Activated naive CD4-positive, alpha-beta T cell treated with anti-CD3 and anti-CD28 coated beads, Interleukin-2, amount 50 U/mL, for 16 hours (primary cell): ENCODE measurements around the gene RAB42.
A peak's percentile ranks its signal among the peaks of the same experiment; 100 is the strongest.
"Not testable (repeated sequence)": the region's sequence is repeated elsewhere in the genome, so short reads cannot be mapped to it uniquely, and the experiment has no call there.

Experiments
- DNase-seq: peaks from one replicate; pipeline ENCODE4 v3.0.0-alpha.2; 2020

Gene RAB42

DNA sequence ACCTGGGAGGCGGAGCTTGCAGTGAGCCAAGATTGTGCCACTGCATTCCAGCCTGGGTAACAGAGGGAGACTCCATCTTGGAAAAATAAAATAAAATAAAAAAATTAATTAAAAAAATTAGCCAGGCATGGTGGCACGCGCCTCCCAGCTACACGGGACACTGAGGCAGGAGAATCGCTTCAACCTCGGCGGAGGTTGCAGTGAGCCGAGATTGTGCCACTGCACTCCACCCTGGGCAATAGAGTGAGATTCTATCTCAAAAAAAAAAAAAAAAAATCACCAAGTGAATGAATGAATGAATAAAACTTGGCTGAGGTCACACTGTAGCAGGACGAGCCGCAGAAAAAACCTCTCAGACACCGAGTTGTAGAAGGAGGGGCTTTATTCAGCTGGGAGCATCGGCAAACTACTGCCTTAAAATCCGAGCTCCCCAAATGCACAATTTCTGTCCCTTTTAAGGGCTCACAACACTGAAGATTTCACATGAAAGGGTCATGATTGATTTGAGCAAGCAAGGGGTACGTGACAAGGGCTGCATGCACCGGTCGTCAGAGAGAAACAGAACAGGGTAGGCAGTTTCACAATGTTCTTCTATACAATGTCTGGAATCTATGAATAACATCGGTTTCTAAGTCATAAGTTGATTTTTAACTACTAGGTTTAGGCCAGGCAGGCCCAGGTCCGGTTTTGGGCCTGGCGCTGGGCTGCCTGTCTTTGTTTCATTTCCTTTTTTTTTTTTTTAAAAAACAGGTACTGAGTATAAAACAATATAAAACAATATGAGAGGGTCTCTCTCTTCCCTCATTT is 5.3 kb upstream of the RAB42 start:
- not testable (repeated sequence) for DNase-seq

DNA sequence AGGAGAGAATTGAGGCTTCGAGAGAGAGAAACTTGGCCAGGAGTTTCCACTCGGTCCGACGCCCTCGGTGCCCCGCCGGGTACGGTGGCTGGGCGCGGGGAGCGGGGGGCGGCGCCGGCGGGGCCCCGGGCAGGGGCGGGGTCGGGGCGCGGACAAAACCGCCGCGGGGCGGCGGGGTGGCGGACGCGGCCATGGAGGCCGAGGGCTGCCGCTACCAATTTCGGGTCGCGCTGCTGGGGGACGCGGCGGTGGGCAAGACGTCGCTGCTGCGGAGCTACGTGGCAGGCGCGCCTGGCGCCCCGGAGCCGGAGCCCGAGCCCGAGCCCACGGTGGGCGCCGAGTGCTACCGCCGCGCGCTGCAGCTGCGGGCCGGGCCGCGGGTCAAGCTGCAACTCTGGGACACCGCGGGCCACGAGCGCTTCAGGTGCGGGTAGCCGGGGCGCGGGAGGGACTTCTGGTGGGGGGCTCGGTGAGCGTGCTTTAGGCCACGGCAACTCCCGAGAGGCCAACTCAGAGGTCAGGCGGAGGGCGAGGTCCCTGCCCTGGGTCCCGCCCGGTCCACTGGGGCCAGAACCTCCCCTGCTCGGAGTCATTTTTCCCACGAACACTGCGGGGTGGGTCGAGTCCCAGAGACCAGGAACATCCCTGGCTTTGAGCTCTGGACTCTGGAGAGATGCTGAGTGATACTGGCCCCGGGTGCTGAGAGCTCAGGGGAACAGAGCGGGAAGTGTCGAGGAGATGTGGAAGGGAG is 431 bp downstream of the RAB42 start:
- no peak for DNase-seq

DNA sequence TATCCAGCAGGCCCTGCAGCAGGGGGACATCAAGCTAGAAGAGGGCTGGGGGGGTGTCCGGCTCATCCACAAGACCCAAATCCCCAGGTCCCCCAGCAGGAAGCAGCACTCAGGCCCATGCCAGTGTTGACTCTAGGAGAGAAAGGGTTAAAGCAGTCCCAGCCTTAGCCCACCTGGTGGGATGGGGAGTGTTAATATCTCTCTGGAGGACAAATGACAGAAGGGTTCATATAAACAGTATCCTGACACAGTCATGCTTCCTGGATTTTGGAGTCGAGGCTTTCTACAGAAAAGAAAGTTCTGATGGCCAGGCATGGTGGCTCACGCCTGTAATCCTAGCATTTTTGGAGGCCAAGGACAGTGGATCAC is 1.9 kb downstream of the RAB42 start:
- not testable (repeated sequence) for DNase-seq

DNA sequence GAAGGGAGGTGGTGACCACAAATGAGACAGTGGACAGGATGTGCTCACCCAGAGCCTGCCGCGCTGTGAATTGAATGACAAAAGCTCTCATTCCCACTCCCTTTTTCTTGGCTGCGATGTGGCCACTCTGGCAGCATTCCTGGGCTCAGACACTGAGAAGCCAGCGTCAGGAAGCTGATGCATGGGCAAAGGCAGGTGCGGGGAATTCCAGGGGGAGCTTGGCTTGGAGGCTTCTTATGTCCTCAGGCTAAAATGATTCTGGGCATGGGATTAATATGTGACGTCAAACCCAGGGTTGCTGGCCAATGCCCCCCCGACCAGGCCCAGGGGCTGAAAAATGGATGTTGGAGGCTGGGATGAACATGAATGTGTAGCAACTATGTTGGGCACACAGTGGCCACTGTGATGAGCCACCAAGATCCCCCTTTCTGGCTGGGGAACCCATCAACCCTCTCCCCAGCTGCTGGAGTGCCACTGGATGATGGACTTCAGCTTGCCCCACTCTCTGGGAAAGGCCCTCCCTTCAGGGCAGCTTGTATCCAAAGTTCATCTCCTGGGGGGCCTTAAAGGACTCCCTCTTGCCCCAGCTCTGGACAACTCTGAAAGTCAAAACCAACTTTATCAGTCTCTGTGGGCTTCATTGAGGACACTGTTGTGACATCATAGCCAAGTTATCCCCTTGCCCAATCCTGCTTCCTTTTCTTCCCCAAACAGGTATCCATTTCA is 2.8 kb downstream of the RAB42 start:
- DNase-seq, result not testable (repeated sequence)

DNA sequence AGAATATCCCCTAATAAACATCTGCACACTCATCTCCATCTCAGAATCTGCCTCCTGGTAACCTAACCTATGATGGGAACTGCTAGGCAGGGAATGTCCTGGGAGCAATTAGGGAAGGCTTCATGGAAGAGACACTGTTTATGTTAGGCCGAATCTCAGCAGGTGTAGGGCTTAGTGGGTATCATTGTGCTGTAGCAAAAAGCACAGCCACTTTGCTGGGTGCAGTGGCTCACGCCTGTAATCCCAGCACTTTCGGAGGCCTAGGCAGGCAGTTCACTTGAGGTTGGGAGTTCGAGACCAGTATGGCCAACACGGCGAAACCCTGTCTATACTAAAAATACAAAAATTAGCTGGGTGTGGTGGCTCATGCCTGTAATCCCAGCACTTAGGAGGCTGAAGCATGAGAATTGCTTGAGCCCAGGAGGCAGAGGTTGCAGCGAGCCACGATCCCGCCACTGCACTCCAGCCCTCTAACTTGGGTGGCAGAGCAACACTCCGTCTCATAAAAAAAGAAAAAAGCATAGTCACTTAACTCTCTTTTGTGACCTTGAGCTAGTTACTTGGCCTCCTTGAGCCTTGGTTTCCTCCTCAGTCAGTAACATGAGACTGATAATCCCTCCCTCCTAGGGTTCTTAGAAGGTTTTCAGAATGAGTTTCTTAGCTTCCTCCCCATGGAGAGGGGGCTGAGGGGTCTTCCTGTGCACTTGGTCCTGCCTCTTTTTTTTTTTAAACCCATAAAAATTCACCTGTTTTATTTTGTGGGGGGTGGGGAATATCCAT is 3.5 kb downstream of the RAB42 start:
- no peak for DNase-seq

DNA sequence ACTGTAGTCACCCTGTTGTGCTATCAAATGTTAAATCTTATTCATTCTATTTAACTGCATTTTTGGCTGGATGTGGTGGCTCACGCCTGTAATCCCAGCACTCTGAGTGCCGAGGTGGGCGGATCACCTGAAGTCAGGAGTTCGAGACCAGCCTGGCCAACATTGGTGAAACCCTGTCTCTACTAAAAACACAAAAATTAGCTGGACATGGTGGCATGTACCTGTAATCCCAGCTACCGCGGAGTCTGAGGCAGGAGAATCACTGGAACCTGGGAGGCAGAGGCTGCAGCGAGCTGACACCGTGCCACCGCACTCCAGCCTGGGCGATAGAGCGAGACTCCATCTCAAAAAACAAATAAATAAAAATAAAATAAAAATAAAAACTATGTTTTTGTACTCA is 4.2 kb downstream of the RAB42 start:
- DNase-seq, result not testable (repeated sequence)

DNA sequence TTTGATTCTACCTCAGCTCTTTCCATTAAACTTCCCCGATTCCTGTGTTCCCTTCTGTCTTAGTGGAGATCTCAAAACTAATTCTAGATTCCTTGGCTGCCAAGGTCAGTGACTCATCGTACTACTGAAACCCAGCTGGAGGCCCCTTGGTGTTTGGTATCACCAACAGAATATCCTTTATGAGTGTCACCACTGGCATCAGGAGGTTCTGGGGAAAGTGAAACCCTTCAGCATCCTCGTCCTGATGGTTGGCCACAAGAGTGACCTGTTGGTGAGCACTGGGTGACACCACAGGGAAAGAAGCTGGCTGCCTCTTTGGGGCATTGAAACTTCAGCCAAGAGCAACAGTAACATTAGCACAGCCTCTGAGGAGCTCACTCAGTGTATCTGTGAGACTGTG is 9.6 kb downstream of the RAB42 start:
- no peak for DNase-seq

DNA sequence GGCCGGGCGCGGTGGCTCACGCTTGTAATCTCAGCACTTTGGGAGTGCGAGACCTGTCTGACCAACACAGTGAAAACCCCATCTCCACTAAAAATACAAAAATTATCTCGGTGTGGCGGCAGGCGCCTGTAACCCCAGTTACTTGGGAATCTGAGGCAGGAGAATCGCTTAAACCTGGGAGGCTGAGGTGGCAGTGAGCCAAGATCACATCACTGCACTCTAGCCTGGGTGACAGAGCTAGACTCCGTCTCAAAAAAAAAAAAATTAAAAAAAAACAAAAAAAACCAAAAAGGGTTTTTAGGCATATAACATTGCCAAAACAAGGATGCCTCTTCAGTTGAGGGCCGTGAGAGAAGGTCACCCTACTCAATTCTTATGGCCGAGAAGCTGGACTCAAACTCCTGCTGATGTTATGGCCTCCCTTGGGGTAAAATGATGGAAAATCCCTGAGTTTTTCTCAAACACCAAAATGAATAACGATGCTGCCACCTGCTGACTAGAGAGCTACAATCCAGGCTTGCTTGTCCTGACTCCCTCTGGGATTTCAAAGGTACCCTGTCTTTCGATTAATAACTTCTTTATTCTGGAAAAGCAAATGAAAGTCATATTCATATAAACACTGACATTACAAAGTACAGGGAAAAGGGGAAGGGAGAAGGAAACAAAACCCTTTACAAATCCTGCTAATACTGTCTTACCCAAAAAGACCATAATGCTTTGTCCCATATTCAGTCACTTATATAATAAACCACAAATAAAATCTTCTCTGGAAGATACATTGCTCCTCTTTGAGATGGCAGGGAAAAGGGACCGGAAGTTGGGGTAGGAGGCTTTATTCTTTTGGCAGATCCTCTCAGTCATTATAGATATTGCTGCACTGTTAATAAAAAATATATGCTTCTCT is 10.7 kb downstream of the RAB42 start:
- DNase-seq, result peak; percentile 29

DNA sequence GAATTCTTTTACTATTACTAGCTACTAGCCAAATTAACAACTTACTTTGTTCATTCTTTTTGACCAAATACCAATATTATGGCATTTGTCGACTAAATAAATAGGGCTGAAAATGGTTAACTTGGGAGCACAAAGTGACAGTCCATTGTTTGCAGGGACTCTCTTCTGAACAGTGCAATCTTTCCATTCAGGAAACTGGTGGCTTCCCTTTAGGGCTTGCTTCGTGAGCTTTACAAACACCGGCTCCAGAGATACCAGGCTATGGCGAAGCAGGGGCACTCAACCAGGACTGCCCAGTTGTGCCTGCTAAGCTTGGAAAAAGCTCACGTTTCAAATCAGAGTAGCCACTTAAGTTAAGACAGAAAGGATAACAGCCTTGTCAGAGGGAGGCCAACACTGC is 12.3 kb downstream of the RAB42 start:
- DNase-seq, result no peak

DNA sequence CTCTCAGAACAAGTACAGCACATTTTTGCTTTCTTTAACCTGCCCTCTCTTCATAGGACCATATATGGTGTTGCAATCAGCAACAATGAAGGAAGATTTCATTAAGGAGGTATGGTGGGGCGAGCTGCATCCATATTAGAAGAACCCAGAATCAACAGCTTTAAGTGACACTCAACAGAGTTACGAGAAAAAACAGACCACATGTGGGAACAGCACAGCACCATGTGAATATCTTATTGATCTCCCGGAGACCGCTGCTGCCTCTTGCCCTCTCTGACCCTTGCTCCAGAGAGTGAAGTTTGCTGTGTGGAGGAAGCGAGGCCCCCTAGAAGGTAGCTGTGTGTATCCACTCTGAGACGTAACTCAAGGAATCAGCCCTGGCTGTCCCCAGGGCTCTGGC is 12.9 kb downstream of the RAB42 start:
- no peak for DNase-seq

DNA sequence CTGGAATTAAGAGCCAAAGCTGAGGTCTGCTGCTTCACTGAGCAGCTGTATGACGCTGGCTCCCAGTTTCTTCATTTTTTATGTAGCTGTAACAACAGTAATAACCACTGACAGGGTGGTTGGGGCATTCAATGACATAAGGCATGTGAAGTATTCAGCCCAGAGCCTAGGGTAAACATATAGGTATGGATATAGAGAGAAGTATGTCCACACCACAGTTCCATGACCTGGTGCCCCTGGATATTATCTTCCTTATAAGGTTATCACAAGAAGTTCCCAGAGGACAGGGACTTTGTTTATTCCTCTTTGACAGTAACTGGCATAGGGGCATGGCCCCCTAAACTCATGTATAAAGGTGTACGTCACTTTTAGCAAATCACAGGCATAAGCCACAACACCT is 14.7 kb downstream of the RAB42 start:
- DNase-seq, result no peak

DNA sequence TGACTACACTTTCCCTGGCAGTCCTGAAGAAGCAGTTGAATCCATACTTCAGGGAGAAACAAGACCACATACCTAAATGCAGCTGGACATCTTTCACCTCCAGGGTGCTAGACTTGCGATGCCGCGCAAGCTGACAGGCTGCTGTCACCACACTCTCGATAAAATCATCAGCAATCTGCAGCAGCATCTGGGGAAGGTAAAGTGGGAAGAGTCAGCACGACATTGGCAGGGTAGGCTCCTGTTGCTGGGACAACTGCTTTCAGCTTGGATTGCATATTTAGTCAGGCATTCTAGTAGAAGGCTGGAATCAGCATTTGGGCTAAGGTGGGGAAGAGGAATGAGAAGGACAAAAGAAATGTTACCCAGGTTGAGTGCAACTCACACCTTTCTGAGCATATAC is 21.1 kb downstream of the RAB42 start:
- DNase-seq, result no peak

DNA sequence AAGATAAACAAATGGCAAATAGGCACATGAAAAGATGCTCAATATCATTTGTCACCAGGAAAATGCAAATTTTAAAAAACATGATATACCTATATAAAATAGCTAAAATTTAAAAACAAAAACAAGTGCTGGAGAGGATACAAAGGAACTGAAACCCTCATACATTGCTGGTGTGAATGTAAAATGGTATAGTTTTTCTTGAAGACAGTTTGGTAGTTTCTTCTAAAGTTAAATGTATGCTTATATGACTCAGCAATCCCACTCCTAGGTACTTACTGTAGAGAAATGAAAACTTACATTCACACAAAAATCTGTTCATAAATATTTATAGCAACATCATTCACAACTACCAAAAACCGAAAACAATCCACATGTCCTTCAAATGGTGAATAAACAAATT is 39.6 kb downstream of the RAB42 start:
- no peak for DNase-seq

DNA sequence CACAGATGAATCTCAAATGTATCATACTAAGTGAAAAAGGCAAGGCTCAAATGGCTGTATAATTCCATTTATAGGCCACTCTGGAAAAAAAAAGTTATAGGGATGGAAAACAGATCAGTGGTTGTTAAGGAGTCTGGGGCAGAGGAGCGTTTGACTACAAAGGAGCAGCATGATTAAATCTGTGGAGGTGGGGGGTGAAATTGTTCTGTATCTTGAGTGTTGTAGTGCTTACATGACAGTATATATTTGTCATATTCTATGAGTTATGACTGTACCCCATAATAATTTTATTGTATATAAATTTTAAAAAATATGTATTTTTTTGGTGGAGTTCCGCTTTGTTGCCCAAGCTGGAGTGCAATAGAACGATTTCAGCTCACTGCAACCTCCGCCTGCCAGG is 40.5 kb downstream of the RAB42 start:
- no peak for DNase-seq

DNA sequence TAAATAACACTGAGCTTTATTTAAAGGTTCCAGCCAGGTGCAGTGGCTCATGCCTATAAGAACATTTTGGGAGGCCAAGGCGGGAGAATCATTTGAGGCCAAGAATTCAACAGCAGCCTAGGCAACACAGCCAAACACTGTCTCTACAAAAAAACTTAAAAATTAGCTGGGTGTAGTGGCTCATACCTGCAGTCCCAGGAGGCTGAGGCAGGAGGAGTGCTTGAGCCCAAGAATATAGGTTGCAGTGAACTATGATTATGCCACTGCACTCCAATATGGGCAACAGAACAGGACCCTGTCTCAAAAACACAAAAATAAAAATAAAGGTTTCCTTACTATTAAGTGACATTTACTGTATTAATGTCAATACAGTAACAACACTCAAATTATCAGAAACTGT is 48.7 kb downstream of the RAB42 start:
- peak; percentile 25 for DNase-seq

DNA sequence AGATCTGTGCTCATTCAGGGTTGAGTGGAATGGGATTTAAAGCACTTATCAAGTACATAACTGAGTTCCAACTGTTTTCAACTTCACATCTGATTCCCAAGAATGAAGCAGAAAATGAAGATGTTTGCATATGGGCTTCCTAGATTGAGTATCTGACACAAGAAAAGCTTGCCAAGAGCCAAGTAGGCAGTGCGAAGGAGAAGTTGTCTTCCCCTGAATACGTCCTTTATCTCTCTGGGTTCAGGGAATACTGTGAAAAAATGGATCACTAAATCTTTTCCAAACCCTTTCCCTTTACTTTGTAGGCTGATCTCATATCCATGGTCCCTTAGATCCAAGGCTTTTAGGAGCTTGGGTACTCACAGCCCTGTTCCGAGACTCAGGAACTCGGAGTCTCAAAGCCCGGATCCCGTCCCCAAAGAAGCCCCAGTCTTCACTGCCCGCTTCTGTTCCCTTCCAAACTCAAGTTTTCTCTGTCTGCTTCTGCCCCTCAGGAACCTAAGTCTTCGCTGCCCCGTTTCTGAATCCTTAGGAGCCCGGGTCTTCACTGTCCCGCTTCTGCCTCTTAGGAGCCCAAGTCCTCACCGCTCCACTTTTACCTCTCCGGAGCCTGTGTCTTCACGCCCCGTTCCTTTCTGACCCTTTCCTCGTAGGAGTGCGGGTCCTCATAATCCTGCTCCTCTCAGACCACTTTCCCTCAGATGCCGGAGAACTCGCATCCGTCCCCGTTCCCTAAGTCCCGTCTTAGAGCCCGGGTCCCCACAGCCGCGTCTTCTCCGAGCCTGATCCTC is 50.2 kb downstream of the RAB42 start:
- no peak for DNase-seq

DNA sequence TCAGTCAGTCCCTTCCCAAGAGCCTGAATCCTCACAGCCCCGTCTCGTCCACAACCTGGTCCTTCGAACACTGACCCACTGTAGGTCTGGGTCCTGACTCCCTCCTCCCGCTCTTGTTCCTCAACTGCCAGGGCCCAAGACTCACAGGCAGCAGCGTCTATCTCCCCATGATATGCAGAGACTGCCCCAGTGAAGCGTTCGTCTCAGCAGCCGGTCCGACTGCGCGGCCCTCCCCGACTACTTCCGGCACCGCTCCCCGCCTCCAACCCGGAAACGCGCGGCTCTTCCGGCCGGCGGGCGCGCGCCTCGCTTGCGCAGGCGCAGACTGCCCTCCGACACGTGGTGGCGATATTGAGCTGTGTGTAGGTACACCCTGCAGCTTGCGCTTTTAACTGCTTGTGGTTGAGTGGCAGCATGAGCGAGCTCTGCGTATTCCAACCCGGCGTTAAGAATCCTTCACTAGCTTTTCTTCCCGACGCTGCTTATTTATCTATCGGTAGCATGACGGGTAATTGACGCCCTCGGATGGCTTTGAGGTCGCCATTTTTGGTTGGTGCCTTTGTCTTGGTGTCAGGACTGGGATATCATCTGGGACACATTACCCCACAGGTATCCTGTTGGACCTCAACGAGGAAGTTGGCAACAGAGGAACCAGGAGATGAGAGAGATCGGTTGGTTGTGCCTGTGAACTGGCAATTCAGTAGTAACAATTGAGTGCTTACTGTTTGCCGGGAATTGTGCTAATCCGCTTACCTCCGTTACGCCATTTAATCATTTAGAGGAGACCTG is 51.0 kb downstream of the RAB42 start, which contains the start of gene TAF12:
TAF12 (minus strand) TSS at position 221 of the 789 bp plus-strand sequence. CDS start 20,986 bp downstream, outside the sequence.
- DNase-seq, result peak; percentile 90

DNA sequence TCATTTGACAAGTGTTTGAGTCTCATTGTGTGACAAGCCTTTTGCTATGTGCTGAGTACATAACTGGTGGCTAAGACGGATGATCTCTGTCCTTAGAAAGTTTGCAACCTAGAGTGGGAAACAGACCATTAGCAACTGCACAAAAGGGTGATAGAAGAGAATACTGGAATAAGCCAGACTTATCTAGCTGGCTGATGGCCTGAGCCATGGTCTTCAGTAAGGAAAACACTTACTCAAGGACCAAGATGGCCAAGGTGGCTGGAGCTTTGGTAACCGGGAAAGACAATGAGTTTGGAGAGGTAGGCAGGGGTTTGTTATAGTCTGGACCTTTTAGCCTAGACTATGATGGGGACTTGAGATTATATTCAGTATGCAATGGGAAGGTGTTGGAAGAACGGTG is 52.4 kb downstream of the RAB42 start:
- no peak for DNase-seq
